Activated CD8-positive, alpha-beta memory T cell treated with anti-CD3 and anti-CD28 coated beads, Interleukin-2, amount 50 U/mL, for 1 hour (primary cell): ENCODE measurements around the gene GCH1.
A peak's percentile ranks its signal among the peaks of the same experiment; 100 is the strongest.
"Not testable (repeated sequence)": the region's sequence is repeated elsewhere in the genome, so short reads cannot be mapped to it uniquely, and the experiment has no call there.

Experiments used
- DNase-seq: peaks from one replicate; pipeline ENCODE4 v3.0.0-alpha.2; 2020; ENCODE audit errors: extremely low read depth

GCH1 gene

GRCh38 chr14:54818201-54819133 is 84.2 kb downstream of the GCH1 start:
- no peak for DNase-seq

- no peak for DNase-seq
Observed at GRCh38 chr14:54817506-54817905, 85.1 kb downstream of the GCH1 start.

GRCh38 chr14:54816450-54816849 is 86.2 kb downstream of the GCH1 start:
- no peak for DNase-seq

- DNase-seq, result no peak
Observed at GRCh38 chr14:54815515-54815914, 87.1 kb downstream of the GCH1 start.

GRCh38 chr14:54815016-54815415 is 87.6 kb downstream of the GCH1 start:
- DNase-seq, result no peak

- DNase-seq, result no peak
Observed at GRCh38 chr14:54814076-54814475, 88.5 kb downstream of the GCH1 start.

GRCh38 chr14:54813081-54813480 is 89.5 kb downstream of the GCH1 start:
- no peak for DNase-seq

- no peak for DNase-seq
Observed at GRCh38 chr14:54812617-54813016, 90.0 kb downstream of the GCH1 start.

- DNase-seq, result no peak
Observed at GRCh38 chr14:54809767-54810166, 92.9 kb downstream of the GCH1 start.

GRCh38 chr14:54808326-54809161 is 94.1 kb downstream of the GCH1 start:
- no peak for DNase-seq

GRCh38 chr14:54807881-54808280 is 94.7 kb downstream of the GCH1 start:
- DNase-seq, result no peak

- no peak for DNase-seq
Observed at GRCh38 chr14:54807428-54807827, 95.2 kb downstream of the GCH1 start.

GRCh38 chr14:54806616-54807015 is 96.0 kb downstream of the GCH1 start:
- DNase-seq, result no peak

- DNase-seq, result peak; percentile 28
Observed at GRCh38 chr14:54805445-54806322, 96.9 kb downstream of the GCH1 start.

- DNase-seq, result no peak
Observed at GRCh38 chr14:54805070-54805444, 97.6 kb downstream of the GCH1 start.

GRCh38 chr14:54804538-54805041 is 98.0 kb downstream of the GCH1 start:
- DNase-seq, result no peak

GRCh38 chr14:54803926-54804537 is 98.6 kb downstream of the GCH1 start:
- no peak for DNase-seq

GRCh38 chr14:54803396-54803795 is 99.2 kb downstream of the GCH1 start:
- no peak for DNase-seq

- not testable (repeated sequence) for DNase-seq
Observed at GRCh38 chr14:54801482-54801881, 101.1 kb downstream of the GCH1 start.

- DNase-seq, result no peak
Observed at GRCh38 chr14:54798465-54799124, 104.0 kb downstream of the GCH1 start.

- no peak for DNase-seq
Observed at GRCh38 chr14:54797986-54798385, 104.6 kb downstream of the GCH1 start.
